Fibroblast of peridontal ligament (primary cell): ENCODE measurements around the gene USP10.

Experiments used
- DNase-seq: peaks from one replicate; pipeline ENCODE4 v3.0.0-alpha.2; 2010; ENCODE audit errors: extremely low read depth

Gene USP10

DNA sequence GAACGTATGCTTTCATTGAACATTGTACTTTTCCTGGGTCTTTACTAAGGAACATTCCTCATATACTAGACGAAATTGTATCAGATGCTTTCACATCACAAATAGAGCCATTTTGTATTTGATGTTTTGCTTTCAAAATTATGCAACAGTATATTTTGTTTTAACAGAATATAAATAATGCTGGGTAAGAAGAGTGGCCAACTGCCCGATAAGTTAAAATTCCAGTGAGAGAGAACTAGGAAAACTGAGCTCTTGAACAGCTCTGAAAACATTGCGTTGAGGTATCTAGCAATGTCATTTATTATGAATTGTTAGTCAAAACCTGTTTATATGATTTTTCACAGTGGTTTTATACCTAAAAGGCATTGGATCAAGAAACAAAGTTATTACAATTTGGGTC is 50.8 kb downstream of the USP10 start:
- DNase-seq, result no peak

DNA sequence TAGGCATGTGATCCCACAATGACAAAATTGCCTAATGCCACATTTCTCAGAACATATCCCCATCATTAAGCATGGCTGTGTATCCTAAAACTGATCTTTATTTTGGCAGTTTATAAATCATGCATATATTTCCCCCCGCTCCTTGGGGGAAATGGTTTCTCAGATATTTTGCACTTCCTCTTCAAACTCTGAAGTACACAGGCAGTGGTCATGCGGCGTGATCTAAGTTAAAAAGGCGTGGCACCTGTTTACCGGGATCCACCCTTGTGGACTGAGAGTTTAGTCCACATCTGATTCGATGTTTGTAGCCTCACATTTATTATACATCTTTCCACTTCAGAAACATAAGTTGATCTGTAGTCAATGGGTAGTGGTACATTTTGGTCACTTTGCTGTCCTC is 51.4 kb downstream of the USP10 start:
- DNase-seq, result no peak

DNA sequence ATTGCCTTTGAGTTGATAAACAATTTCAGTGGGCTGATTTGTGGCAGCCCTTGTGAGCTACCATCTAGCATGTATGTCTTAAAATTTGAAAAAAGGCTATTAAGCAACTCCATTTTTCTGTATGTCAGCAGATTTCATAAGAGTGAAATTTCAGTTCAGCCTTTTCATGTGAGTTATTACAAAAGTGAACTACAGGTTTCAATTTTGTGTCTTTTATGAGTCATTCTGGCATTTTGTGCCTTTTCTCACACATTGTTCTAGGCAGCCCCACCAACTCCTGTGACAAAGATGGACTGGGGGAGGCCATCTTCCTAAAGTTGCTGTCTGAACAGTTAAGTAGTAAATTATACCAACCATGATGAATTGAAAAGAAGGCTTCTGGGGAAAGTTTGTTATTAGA is 52.1 kb downstream of the USP10 start:
- DNase-seq, result peak; percentile 45

DNA sequence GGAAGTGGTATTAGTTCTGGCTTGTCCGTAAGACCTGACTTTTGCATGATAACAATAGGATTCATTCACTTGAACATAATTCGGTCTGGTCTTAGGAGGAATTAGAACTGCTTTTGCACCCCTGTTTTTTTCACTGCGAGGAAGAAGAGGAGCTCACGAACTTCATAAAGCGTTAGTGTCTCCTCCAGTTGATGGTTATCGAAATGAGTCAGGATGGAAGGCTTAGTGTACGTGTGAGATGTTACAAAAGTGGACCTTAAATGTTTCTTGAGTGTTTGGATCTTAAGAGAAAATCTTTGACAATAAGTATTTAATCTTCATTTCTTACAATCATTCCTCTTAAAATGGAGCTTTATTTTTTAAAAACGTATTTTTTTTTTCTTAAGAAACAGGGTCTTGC is 52.8 kb downstream of the USP10 start:
- no peak for DNase-seq

DNA sequence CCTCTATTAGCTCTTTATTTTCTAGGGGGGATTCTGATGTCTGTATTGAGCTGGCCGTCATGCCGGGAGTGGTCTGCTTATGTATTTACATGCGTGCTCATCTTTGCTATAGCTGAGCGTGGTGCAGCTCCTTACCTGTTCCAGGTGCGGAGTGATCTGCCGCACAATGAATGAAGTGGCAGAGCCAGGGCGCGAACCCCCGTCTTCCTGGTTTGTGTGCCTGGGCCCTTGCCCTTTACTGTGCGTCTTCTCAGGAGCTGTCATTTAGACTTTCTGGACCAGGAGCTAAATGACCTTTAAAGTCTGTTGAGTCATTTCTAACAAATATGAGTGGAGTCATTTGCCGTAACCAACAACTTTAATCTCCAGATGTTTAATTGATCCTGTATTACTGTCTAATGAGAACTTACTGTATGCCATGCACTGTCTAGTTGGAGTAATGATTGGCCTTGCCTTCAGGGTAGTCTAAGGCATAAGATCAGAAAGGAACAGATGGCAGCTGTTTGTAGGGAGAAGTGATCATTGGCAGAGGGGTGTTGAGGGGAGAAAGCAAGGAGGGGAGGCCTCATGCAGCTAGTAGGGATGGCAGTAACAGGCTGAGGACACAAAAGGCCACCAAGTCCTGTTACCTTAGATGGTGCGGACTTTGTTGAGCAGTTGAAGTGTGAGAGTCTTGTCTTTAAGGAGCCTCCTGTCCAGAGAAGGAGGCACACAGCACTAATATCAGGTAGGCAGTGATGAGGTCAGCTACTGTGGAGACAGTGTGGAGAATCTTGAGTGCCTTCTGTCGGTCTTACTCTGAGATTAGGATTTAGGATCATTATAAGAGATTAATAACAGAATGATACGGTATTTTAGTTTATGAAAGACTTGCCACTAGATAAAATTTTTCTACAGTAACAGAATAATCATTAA is 53.9 kb downstream of the USP10 start:
- no peak for DNase-seq

DNA sequence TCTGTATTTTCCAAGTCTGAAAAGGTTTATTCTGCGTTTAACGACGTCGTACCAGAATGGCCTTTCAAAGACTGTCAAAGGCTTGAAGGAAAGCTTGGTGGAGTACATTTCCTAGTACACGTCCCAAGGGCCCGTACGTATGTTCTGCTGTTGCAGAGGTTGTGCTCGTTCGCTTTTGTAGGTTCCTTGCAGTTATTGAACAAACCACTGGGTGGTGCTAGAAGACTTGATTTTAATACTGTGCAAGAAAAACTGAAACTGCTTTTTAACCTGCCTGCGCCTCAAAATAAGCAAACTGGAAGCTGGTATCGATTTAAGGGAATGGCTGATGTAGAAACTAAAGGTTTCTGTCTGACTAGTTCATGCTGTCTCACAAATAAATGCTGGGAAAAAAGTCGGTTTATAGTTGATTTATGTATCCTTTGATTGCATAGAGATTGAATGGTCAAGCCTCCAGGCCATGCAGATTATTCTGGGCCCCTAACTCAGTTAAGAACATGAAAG is 54.6 kb downstream of the USP10 start:
- peak; percentile 98 for DNase-seq

DNA sequence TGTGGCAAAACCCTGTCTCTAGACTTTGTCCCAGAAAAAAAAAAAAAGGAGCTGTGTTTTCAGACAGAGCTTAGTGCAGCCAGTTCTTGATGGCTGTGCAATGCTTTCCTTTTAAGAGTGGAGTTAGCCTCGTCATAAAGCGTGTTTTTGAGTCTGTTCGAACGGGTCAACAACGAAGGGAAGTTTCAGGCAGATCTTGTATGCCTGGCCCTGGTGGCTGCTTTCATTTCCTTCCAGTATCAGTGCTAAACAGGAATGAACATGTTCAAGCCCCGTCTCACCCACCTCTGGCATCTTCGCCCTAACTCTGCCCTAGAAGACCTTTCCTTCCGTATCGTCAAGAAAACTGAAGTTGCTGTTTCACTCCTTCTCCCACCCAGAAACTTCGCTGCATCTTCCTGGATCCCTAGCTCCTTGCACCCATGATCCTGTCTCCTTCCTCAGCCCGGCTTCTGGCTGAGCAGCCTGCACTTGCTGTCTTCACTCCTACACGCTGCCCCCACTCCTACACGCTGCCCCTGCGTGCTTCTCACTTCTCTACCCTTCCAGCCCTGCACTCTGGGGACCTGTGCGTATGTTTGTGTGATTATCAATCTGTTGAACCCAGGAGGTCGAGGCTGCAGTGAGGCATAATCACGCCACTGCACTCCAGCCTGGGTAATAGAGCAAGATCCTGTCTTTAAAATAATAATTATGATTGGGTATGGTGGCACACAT is 55.3 kb downstream of the USP10 start:
- DNase-seq, result no peak

DNA sequence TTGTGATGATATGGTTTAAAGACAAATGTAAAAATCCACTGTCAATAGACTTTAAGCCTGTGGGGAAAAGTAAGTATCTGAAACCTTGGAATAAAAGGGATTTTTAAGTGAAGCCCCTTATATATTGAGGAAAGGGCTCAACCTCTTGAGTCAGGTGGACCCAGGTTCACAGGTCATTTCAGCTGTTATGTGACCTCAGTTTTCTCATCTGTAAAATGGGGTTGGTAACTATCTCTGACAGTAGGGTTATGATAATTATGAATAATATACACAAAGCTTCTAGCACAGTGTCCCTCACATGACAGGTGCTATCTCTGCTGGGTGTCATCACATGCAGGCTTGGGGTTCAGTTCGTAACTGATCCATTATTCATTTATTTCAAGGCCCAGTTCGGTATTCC is 57.0 kb downstream of the USP10 start:
- DNase-seq, result no peak

DNA sequence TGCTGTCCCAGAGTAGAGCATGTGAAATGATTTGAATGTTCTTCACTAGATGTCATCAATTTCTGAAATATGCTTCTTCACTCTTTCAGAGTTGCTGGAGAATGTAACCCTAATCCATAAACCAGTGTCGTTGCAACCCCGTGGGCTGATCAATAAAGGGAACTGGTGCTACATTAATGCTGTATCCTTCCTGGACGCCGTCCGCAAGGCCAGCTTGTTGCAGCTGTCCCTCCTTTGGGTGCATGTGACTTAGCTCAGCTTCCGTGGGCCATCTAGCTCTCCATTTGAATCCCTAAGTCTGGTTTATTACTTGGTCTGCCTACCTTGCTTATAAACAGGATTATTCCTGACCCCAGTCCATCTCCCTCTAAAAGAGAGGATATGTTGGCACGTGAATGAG is 58.8 kb downstream of the USP10 start:
- no peak for DNase-seq

DNA sequence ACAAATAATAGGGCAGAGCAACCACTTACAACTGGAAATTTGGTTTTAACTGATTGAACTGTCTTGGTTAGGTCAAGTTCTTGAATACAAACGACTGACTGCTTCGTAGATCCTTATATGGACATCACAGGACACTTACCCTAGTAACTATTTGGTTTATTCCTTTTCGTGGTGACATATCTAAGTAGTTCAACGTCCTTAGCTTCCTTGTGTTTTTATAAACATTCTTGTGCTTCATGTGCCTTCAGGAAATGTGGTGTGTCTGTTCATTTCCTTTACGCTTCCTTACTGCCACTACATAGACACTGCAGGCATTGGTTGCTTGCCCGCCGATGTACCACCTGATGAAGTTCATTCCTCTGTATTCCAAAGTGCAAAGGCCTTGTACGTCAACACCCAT is 59.3 kb downstream of the USP10 start:
- no peak for DNase-seq

DNA sequence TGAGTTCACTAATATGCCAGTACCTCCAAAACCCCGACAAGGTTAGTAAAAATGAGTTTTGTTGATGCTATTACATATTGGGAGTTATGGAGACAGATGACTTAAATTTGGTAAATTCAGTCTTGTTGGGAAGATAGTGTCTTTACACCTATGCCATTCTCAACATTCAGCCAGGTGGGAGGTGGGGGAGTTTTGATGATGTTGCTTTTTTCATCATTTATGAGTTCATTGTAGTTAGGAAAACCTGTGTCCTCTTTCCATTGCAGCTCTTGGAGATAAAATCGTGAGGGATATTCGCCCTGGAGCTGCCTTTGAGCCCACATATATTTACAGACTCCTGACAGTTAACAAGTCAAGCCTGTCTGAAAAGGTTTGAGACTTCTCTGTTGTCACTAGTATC is 60.1 kb downstream of the USP10 start:
- no peak for DNase-seq

DNA sequence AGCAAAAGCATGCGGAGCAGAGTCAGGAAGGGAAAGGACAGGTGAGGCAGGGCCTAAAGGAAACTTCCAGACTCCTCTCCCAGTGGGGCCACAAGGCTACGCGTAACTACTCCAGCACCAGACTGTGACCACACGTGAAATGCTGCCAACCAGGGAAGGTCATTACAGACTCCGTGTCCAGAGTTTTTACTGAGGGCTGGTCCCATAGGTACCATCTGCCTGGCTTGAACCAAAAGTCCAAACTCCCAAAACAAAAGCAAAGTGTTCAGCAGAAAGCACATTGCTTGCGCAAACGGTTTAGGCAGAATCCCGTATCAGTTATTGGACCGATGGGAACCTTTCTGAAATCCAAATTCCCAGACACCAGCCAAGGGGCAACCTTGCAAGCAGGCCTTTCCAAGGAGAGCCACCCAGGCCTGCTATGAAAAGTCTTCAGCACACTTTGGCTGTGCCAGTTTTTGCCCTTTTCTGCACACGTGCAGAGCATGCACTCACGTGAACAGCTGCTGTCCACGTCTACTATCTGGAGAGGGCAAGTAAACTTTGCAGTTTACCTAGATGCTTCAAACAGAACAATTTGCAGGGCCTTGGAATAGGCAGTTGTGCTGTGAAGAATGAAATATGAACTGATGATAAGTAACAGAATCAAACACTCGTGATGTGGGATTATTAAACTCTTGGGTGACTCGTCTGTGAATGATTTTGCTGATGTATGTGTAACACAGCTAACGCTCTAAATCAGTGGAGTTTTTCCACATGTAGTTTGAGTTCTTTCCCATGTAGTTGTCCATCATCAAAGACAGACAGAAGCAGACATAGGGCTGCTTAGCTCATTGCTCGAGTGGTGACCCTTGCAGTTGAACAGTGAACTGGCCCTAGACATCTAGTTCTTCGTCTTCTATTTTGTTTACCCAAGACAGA is 61.9 kb downstream of the USP10 start:
- peak; percentile 75 for DNase-seq

DNA sequence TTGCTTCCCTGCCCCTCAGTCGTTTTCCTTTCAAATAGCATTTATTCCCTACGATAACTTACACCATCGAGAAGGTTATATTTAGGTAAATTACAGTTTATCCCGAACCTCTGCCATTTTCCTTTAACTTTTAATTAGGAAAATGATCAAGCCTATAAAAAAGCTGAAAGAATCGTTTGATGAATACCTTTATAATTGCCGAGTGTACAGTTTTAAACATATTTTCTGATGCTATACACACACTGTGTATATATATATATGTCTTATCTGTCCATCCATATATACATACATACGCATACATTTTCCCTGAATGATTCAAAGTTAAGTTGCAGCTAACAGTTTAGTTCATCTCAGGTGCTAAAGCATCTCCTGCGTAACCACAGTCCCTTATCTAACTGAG is 63.4 kb downstream of the USP10 start:
- DNase-seq, result no peak

DNA sequence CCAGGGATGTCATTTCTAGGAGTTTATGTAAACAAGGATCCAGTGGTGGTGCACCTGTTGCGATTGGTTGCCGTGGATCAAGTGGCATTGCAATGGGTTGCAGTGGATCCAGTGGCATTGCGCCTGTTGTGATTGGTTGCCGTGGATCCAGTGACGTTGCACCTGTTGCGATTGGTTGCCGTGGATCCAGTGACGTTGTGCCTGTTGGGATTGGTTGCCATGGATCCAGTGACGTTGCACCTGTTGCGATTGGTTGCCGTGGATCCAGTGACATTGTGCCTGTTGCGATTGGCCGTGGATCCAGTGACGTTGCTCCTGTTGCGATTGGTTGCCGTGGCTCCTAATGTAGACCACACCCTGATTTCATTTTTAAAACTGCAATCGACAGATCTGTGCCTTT is 63.8 kb downstream of the USP10 start:
- no peak for DNase-seq

DNA sequence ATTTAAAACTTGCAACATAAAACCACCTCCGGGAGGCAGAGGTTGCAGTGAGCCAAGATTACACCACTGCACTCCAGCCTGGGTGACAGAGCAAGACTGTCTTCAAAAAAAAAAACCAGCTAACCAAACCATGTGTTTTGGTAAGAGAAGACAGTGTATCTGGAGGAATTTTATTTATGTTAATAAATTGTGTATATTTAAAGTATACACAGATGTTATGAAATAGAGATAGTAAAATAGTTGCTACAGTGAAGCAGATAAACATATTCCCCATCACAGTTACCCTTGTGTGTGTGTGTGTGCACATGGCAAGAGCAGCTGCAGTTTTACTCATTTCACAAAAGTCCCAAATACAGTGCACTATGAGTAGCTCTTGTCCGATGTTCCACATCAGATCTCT is 65.2 kb downstream of the USP10 start:
- no peak for DNase-seq

DNA sequence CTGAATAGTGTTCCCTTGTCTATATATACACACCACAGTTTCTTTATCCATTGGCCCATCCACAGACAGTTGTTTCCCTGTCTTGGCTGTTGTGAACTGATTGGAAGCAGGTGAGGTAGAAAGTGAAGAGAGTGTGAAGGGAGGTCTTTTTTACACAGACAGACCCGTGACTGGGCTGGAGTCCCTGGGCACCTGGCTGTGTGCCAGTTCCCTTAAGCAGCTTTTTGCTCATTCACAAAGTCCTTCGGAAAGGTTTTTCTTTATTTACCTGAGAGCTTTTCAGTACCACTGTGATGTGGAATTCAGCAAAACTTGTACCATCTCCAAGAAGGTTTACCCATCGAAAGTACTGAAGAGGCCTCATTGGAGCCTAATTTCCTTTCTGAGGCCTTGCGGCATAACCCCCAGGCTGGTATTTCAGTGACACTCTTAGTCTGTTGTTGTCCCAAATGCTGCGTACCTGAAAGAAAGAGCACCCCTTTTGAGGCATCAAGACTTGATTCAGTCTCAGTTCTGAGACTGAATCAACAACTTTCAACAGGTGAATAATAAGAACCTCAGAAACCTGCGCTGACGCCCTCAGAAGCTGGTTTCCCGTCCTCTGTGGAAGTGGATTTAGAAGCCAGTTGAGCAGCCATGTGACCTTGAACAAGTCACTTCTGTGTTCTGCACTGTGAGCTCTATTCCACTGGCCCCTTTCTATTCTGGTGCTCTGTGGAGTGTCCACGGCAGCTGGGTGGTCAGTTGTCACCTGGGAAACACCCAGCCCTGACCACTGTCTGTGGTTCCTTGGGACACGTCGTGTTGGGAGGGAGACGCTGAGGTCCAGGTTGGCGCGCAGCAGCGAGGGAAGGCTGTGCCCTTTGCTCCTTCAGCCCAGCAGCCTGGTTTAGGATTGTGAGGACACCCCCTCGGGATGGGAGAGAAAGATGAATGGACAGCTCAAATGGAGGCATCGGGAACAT is 66.1 kb downstream of the USP10 start:
- DNase-seq, result no peak

DNA sequence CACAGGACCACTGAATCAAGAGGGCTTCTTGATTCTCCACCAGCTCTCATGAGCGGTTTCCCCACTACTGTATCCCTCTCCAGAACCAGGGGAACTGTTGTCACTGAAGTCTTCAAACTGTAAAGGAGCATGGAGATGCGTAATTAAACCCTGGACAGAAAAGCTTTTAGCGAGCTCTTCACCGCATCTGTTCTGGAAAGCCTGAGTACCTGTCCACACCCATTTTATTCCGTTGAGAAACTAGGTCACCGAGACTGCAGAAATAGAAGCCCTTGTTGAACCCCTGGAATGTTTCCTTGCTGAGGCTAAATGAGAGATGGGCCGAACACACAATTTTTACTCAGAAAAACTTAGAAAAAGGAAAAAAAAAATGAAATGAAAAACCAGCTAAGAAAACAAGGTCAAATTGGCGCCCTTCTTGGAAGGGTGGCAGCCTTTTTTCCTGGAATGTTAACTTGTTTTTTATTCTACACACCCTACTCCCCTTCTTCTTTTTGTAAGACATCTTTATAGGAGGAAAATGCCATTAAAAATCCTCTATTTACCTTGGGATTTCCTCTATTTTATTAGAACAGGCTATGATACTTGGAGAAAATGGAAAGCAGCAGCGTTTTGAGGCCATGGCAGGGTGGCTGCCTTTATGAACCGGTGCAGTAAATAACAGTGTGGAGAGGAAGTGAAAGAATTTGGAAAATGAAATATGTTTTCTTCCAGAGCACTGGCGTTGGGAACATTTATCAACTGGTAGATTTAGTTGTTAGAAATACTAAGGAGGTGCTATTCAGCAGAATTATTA is 67.4 kb downstream of the USP10 start:
- DNase-seq, result no peak

DNA sequence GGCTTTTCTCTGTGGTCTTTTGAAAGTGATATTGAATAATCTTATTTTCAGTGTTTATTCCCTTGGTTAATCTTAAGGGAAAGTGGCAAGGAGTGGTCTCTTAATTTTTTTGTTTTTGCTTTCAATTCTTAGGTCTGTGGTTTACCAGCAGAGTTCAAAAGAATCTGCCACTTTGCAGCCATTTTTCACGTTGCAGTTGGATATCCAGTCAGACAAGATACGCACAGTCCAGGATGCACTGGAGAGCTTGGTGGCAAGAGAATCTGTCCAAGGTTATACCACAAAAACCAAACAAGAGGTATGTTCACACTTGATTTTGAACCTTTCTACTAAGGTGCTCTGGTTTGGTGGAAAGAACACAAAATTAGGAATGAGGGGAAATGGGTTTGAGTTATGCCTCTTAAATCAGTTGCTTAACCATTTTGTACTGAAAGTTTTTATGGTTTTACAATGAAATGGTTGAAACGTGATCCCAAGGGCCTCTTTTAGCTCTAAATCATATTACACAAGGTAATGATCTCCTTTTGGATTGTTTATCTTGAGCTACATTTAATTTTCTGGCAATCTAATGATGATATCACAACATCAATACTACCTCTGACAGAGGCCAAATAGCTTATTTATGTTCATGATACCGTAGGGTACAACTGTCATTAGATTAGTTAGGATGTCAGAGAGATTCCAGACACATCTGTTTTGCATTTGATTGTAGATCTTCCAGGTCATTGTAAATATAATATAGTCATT is 68.4 kb downstream of the USP10 start:
- DNase-seq, result peak; percentile 35

DNA sequence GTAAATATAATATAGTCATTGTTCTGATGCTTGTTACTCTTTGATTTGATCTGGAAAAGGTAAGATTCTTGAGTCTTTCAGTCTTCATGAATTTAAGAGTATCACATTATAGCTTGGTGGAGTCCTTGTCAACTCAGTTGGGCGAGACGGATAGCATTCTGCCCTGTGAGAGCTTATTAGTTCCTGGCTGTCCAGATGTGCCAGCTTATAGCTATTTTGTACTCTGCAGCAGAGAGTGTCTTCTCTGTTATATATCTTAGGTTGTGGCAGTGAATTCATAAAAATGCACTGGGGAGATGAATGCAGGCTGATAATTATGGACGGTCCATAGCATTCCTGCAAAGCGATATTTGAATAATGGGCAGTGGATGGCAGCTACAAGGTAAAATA is 69.0 kb downstream of the USP10 start:
- DNase-seq, result no peak
